Measurements from ENCODE around the gene APLNR. TPM values are rescaled to one million over a fixed set of nuclear protein-coding genes. Genes with fewer than 3 reads are reported as not detected.
"Not testable (repeated sequence)": the region's sequence is repeated elsewhere in the genome, so short reads cannot be mapped to it uniquely, and the experiment has no call there.

The APLNR gene
- 1 to 10 TPM; 3.5 to 3.6 TPM for total RNA-seq
- long read RNA-seq, transcript APLNR-202 (1 exons, 3,609 nt), result major isoform, 5 of 5 reads
- long read RNA-seq, partial matches to known transcripts, result 0 of 5 reads
- long read RNA-seq, other reads (novel, unspliced or antisense), result 0 of 5 reads

DNA sequence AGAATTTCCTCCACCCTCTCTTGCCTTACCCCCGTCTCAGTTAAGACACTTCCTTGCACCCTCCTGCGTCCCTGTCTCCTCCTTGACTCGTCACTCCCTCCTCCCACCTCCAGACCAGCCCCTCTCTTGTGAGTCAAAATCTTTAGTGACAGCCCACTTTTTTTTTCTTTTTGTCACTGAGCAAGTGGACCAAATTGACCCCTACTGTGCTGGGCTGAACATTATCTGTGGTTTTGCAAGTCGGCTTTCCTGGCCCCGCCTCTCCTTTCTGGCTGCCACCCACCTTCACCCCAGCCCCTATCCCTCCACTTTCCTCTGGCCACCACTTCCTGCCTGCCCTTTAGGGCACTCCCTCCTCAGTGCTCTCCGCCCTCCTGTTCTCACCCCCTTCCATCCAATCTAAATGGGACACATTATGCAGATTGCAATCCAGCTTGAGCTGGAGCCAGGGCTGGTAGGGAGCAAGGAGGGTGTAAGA lies at the start of gene APLNR:
Gene APLNR (minus strand): TSS at position 47 of the 478 bp plus-strand sequence. CDS start 246 bp downstream, outside the sequence.
- DNase-seq (no peak), ATAC-seq (no peak)
- intact Hi-C loops (cut with DNase I, micrococcal nuclease), result no loop called here

- peak; percentile 76 for ATAC-seq
- peak in 1 of 2 donors; percentile 47 for DNase-seq
- intact Hi-C loops (cut with DNase I, micrococcal nuclease), result no loop called here
These were observed 46.4 kb upstream of the APLNR start for GRCh38 chr11:57283231-57283990.

GRCh38 chr11:57281546-57281945 lies 44.5 kb upstream of the APLNR start:
- ATAC-seq; intact Hi-C loops (cut with DNase I, micrococcal nuclease); DNase-seq: not testable (repeated sequence)

DNA sequence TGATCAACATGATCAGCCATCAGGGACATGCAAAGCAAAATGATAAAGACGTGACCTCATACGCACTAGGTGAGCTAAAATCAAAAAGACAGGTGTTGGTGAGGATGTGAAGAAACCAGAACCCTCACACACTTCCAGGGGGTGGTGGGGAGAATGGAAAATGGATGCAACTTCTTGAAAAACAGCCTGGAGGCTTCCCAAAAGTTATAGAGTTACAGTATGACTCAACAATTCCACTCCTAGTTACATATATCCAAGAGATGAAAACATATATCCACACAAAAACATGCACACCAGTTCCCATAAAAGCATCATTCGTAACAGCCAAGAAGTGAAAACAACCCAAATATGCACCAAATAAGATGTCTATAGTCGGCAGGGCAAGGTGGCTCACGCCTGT lies 42.1 kb upstream of the APLNR start:
- ATAC-seq (no peak), DNase-seq (no peak)
- intact Hi-C loops (cut with DNase I, micrococcal nuclease), result no loop called here

GRCh38 chr11:57278721-57279095 lies 41.7 kb upstream of the APLNR start:
- intact Hi-C loops (cut with DNase I, micrococcal nuclease), result no loop called here
- ATAC-seq (no peak), DNase-seq (no peak)

- DNase-seq, result peak; percentile 68 to 76
- ATAC-seq, result peak; percentile 81
- intact Hi-C loops (cut with DNase I, micrococcal nuclease), result no loop called here
These were observed 41.0 kb upstream of the APLNR start for GRCh38 chr11:57277845-57278720.

GRCh38 chr11:57276971-57277675 lies 40.1 kb upstream of the APLNR start:
- ATAC-seq, result peak; percentile 73
- intact Hi-C loops (cut with DNase I, micrococcal nuclease), result no loop called here
- DNase-seq, result no peak

DNA sequence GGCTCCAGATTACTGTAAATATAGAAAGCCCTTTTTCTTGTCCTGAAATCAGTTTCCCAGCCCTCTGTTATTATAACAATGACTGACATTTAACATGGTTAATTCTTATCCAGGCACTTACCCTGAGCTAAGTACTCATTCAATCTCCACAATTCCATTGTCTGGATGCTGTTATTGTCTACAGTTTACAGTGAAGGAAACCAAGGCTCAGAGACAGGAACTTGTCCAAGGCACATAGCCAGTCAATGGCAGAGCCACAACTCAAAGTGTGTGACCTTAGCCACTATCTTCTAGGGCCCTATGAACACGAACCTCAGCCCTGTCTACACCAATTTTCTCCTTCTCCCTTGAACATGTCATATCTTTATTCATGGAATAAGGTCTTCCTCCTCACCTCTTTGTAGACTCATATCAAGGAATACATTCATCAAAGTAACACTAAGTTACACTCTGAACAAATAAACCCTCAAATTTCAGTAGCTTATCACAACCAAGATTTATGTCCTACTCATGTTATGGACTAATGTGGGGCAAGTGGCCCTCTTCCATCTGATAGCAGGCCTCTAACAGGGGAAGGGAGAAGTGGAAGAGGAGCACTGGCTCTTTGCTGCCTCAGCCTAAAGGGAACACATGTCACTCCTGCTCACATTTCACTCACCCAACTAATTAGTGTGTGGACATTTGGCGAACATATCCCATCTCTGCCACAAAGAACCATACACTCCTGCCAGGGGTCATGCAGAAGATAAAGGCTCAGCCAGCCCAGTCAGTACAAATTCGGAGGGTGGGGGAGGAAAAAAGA lies 39.3 kb upstream of the APLNR start:
- ATAC-seq (no peak), DNase-seq (no peak)
- intact Hi-C loops (cut with DNase I, micrococcal nuclease), result no loop called here

DNA sequence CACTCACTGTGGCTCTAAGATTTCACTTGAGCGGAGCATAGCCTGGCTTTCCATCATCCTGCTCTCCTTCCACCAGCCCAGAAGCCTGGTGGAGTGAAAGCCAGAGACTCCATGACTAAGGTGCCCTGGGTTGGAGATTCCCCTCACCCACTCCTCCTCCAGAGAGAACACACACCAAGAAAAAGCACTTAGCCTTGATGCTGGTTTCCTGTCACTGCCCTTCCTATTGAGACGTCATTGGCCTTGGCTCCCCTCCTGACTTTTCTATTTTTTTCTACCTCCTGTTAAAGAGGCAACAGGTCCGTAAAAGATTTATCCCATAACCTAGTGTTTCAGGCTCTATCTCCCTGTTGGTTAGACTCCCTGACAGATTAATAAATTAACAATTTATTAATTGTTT lies 38.5 kb upstream of the APLNR start:
- ATAC-seq (no peak), DNase-seq (no peak)
- intact Hi-C loops (cut with DNase I, micrococcal nuclease), result no loop called here

- ATAC-seq (no peak), DNase-seq (no peak)
- intact Hi-C loops (cut with DNase I, micrococcal nuclease), result no loop called here
These were observed 38.0 kb upstream of the APLNR start for GRCh38 chr11:57274904-57275498.

- intact Hi-C loops (cut with DNase I, micrococcal nuclease), result no loop called here
- ATAC-seq, result no peak
- no peak for DNase-seq
These were observed 36.5 kb upstream of the APLNR start for GRCh38 chr11:57273448-57274058.

DNA sequence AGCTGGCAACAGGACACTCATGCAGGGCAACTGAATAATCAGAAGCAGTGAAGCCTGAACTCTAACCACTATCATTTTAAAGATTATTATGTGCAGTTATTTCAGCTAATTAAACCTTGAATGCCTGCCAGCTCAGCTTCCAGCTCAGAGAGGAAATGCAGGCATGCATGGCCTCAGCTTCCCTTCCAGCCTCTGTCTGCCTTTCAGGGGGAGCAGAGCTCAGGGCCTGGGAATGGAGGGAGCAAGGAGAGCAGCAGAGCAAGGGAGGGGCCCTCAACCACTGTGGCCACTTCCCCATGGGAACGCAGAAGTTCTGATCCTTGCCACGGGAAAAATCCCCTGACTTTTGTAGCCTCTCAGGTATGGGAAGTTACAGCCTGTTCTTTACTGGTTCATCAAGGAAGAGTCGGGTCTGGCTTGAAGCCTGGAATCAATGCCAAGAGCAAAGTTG lies 32.5 kb upstream of the APLNR start:
- intact Hi-C loops (cut with DNase I, micrococcal nuclease), result no loop called here
- DNase-seq (peak in 1 of 2 donors; percentile 29), ATAC-seq (peak; percentile 82)

- intact Hi-C loops (cut with DNase I, micrococcal nuclease), result no loop called here
- ATAC-seq (no peak), DNase-seq (no peak)
These were observed 29.1 kb upstream of the APLNR start for GRCh38 chr11:57266157-57266556.

DNA sequence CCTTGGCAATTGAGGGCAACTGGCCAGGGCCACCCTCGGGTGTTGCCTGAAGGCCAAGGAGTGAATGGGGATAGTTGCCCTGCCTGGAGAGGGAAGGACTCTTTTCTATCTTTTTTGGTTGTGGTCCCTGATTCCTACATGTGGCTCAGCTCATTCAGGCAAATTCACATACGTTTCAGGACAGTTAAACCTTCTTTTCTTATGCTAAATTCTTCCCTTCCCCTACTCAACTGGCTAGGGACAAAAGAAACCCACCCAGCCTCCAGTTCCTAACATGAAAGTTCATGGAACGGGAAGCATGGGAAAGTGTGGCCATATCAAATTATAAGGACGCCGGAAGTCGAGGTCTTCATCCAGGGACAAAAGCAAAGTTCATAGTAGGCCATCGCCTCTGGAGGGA lies 26.3 kb upstream of the APLNR start:
- DNase-seq (no peak), ATAC-seq (no peak)
- intact Hi-C loops (cut with DNase I, micrococcal nuclease), result no loop called here

DNA sequence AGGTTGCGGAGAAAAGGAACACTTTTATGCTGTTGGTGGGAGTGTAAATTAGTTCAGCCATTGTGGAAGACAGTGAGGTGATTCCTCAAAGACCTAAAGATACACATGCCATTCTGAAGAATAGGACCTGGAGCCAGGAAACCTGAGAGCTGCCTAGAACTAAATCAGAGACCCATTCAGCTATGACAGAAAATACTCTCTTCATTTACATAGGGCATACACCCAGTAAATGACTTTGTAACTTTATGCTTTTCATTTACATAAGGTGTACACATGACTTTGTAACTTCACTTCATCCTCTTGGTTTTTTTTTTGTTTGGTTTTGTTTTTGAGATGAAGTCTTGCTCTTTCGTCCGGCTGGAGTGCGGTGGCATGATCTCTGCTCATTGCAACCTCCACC lies 25.1 kb upstream of the APLNR start:
- intact Hi-C loops (cut with DNase I, micrococcal nuclease), result no loop called here
- no peak for DNase-seq
- ATAC-seq, result no peak

GRCh38 chr11:57260937-57261783 lies 24.1 kb upstream of the APLNR start:
- intact Hi-C loops (cut with DNase I, micrococcal nuclease), result no loop called here
- no peak for ATAC-seq
- DNase-seq, result no peak

GRCh38 chr11:57256119-57256518 lies 19.1 kb upstream of the APLNR start:
- no peak for ATAC-seq
- intact Hi-C loops (cut with DNase I, micrococcal nuclease), result loop anchor here in 1 of 2 donors (10.0 kb wide), 1 partner anchor 411 kb away; no protein-coding TSS in a partner anchor
- DNase-seq, result no peak
